Brain microvascular endothelial cell (primary cell): Measurements from ENCODE around the gene RNF157.

Source experiments
- DNase-seq: peaks from one replicate; pipeline ENCODE4 v3.0.0-alpha.2; 2020
- H3K27ac ChIP-seq: fragments of 250-450 bp; sonication (Bioruptor Pico); 2 replicates; pipeline ENCODE4 v1.5.1; 2020; ENCODE audit warnings: mild to moderate bottlenecking, moderate library complexity
- H3K27me3 ChIP-seq: fragments of 250-450 bp; sonication (Bioruptor Pico); replicated peaks from 2 replicates; pipeline ENCODE4 v1.5.1; 2020; ENCODE audit warnings: mild to moderate bottlenecking
- H3K36me3 ChIP-seq: fragments of 250-450 bp; sonication (Bioruptor Pico); replicated peaks from 2 replicates; pipeline ENCODE4 v1.5.1; 2020; ENCODE audit warnings: mild to moderate bottlenecking
- H3K4me3 ChIP-seq: 2 replicates; pipeline ENCODE4 v1.5.1; 2011; ENCODE audit warnings: low read depth, mild to moderate bottlenecking, control low read depth, low read length, moderate library complexity
- CTCF ChIP-seq: IDR thresholded peaks from 2 replicates; pipeline ENCODE4 v1.5.1; 2011; ENCODE audit warnings: low read depth, mild to moderate bottlenecking, moderate library complexity, low read length, control low read depth, inconsistent platforms; ENCODE audit errors: missing control alignments
- in situ Hi-C: cut with HindIII; loops from 2 replicates; pipeline ENCODE4 v1.10.0; 2017; ENCODE audit warnings: low sequenced_read_pairs, low pct_ligation_motif_present

Gene RNF157

GRCh38 chr17:76134911-76135809 is 105.1 kb downstream of the RNF157 start:
- no peak for DNase-seq

GRCh38 chr17:76132574-76133338 is 107.5 kb downstream of the RNF157 start:
- TF ChIP-seq CTCF = no peak
- Histone ChIP-seq H3K4me3 (no peak overlapping the region), H3K36me3 (no peaks in the 10 kb centered on the region), H3K27me3 (peaks cover 63% of the 10 kb centered on the region), H3K27ac (no peak overlapping the region)
- no peak for DNase-seq
- in situ Hi-C loops = no loop called here

More at GRCh38 chr17:76134911-76135809, 105.1 kb downstream of the RNF157 start:
- no peak for TF ChIP-seq CTCF
- in situ Hi-C loops = no loop called here
- no peak overlapping the region for H3K27ac ChIP-seq
- no peaks in the 10 kb centered on the region for H3K36me3 ChIP-seq
- H3K4me3 ChIP-seq = no peak overlapping the region
- H3K27me3 ChIP-seq = peaks cover 87% of the 10 kb centered on the region

- Histone ChIP-seq H3K27ac (no peak overlapping the region), H3K36me3 (no peaks in the 10 kb centered on the region), H3K4me3 (no peak overlapping the region), H3K27me3 (peaks cover 55% of the 10 kb centered on the region)
- DNase-seq = no peak
- in situ Hi-C loops = no loop called here
- no peak for TF ChIP-seq CTCF
Measured at GRCh38 chr17:76131692-76132573, 108.4 kb downstream of the RNF157 start.

GRCh38 chr17:76131051-76131691 is 109.1 kb downstream of the RNF157 start:
- no peak for DNase-seq
- no peaks in the 10 kb centered on the region for H3K36me3 ChIP-seq
- no peak for TF ChIP-seq CTCF
- in situ Hi-C loops = no loop called here
- no peak overlapping the region for H3K4me3 ChIP-seq
- no peak overlapping the region for H3K27ac ChIP-seq
- peaks cover 51% of the 10 kb centered on the region for H3K27me3 ChIP-seq

GRCh38 chr17:76130473-76130872 is 109.8 kb downstream of the RNF157 start:
- DNase-seq = no peak
- TF ChIP-seq CTCF = no peak
- peaks cover 45% of the 10 kb centered on the region for H3K27me3 ChIP-seq
- in situ Hi-C loops = no loop called here
- no peak overlapping the region for H3K4me3 ChIP-seq
- H3K36me3 ChIP-seq = no peaks in the 10 kb centered on the region
- H3K27ac ChIP-seq = no peak overlapping the region
